Activated CD4-positive, CD25-positive, alpha-beta regulatory T cell treated with anti-CD3 and anti-CD28 coated beads, Interleukin-2, amount 50 U/mL, for 16 hours (primary cell): ENCODE measurements around the gene PPP6R3.
"Not testable (repeated sequence)": the region's sequence is repeated elsewhere in the genome, so short reads cannot be mapped to it uniquely, and the experiment has no call there.

ENCODE experiments used
- DNase-seq: peaks from one replicate; pipeline ENCODE4 v3.0.0-alpha.2; 2020; ENCODE audit warnings: low read depth, low spot score

PPP6R3 gene

GRCh38 chr11:68524681-68525080, 64.1 kb downstream of the PPP6R3 start:
- no peak for DNase-seq

- no peak for DNase-seq
Measured at GRCh38 chr11:68525336-68525735, 64.8 kb downstream of the PPP6R3 start.

- DNase-seq, result no peak
Measured at GRCh38 chr11:68525930-68526329, 65.4 kb downstream of the PPP6R3 start.

- DNase-seq, result no peak
Measured at GRCh38 chr11:68527585-68527984, 67.0 kb downstream of the PPP6R3 start.

GRCh38 chr11:68528630-68529029, 68.1 kb downstream of the PPP6R3 start:
- DNase-seq, result no peak

- no peak for DNase-seq
Measured at GRCh38 chr11:68531129-68531693, 70.7 kb downstream of the PPP6R3 start.

- DNase-seq, result no peak
Measured at GRCh38 chr11:68532727-68533369, 72.3 kb downstream of the PPP6R3 start.

- DNase-seq, result no peak
Measured at GRCh38 chr11:68533945-68534344, 73.4 kb downstream of the PPP6R3 start.

GRCh38 chr11:68535098-68535497, 74.5 kb downstream of the PPP6R3 start:
- no peak for DNase-seq

GRCh38 chr11:68536706-68537105, 76.2 kb downstream of the PPP6R3 start:
- DNase-seq, result no peak

GRCh38 chr11:68538025-68538424, 77.5 kb downstream of the PPP6R3 start:
- DNase-seq, result no peak

GRCh38 chr11:68539395-68539794, 78.8 kb downstream of the PPP6R3 start:
- DNase-seq, result no peak

- not testable (repeated sequence) for DNase-seq
Measured at GRCh38 chr11:68540504-68540903, 80.0 kb downstream of the PPP6R3 start.

GRCh38 chr11:68541116-68541515, 80.6 kb downstream of the PPP6R3 start:
- no peak for DNase-seq

- no peak for DNase-seq
Measured at GRCh38 chr11:68541991-68542390, 81.4 kb downstream of the PPP6R3 start.

- no peak for DNase-seq
Measured at GRCh38 chr11:68542617-68543016, 82.1 kb downstream of the PPP6R3 start.

- DNase-seq, result no peak
Measured at GRCh38 chr11:68543594-68543993, 83.0 kb downstream of the PPP6R3 start.

- no peak for DNase-seq
Measured at GRCh38 chr11:68545347-68545746, 84.8 kb downstream of the PPP6R3 start.

- no peak for DNase-seq
Measured at GRCh38 chr11:68545796-68546195, 85.2 kb downstream of the PPP6R3 start.

GRCh38 chr11:68546555-68546954, 86.0 kb downstream of the PPP6R3 start:
- no peak for DNase-seq

- DNase-seq, result no peak
Measured at GRCh38 chr11:68549789-68550484, 89.4 kb downstream of the PPP6R3 start.

GRCh38 chr11:68550485-68550817, 89.9 kb downstream of the PPP6R3 start:
- DNase-seq, result no peak

GRCh38 chr11:68551223-68551622, 90.7 kb downstream of the PPP6R3 start:
- DNase-seq, result no peak
